Measurements from ENCODE around the gene INCA1. TPM values are rescaled to one million over a fixed set of nuclear protein-coding genes. Genes with fewer than 3 reads are reported as not detected.
A peak's percentile ranks its signal among the peaks of the same experiment; 100 is the strongest.

The INCA1 gene
- total RNA-seq, 2 experiments from 2014 or later: 0.82 TPM; not detected in 1

GRCh38 chr17:4947411-4948165 lies 49.7 kb downstream of the INCA1 start:
- BruUV-seq (replicated peaks): no TSS peak
- no peaks in the 10 kb centered on the region for H3K9me2 ChIP-seq (ENCODE audit: insufficient read depth, low read length)
- intact Hi-C loops (cut with micrococcal nuclease; ENCODE audit: unreplicated experiment): loop anchor here (1.0 to 10.0 kb wide), 2 partner anchors 50 to 247 kb away; partner anchors contain the start of genes INCA1, KIF1C and ZNF594
- H3K9me3 ChIP-seq (ENCODE audit: low read length): no peaks in the 10 kb centered on the region
- CTCF ChIA-PET (ENCODE audit: unreplicated experiment): interaction anchor here (0.7 kb wide), 1 partner anchor 20 kb away, joined by 3 read pairs; the partner anchor contains the start of gene SPAG7
- no peak overlapping the region for H2AFZ ChIP-seq (ENCODE audit: low read length)
- H3K4me1 ChIP-seq (ENCODE audit: insufficient read depth, low read length, poor library complexity, severe bottlenecking): peaks cover 63% of the 10 kb centered on the region
- H3K79me2 ChIP-seq (ENCODE audit: insufficient read depth, low read depth, low read length): peaks cover 53% of the 10 kb centered on the region
- H3K36me3 ChIP-seq (ENCODE audit: insufficient read depth, low read length): peaks cover 56% of the 10 kb centered on the region
- POLR2A ChIA-PET: interaction anchor here (0.5 to 0.8 kb wide), 4 partner anchors 20 to 479 kb away, joined by 3 to 4 read pairs (median 3); partner anchors contain the start of gene SPAG7
- H3K4me2 ChIP-seq (ENCODE audit: low read length): peak overlapping the region; percentile 97
- H3K4me3 ChIP-seq (ENCODE audit: low read depth, low read length, poor library complexity, severe bottlenecking): peak overlapping the region; percentile 100
- DNase-seq (ENCODE audit: low spot score): peak; percentile 77
- peaks cover 19% of the 10 kb centered on the region for H4K20me1 ChIP-seq (ENCODE audit: insufficient read depth, low read length)
- TF ChIP-seq CTCF (conservative IDR thresholded peaks at IDR 0.05; ENCODE audit: low read length): no peak
- TF ChIP-seq EZH2phosphoT487 (IDR thresholded peaks at IDR 0.05; ENCODE audit: borderline replicate concordance, low read depth, low read length): no peak
- peak overlapping the region; percentile 99 for H3K27ac ChIP-seq (ENCODE audit: low read depth, low read length, poor library complexity, severe bottlenecking)

GRCh38 chr17:4947010-4947410 lies 50.3 kb downstream of the INCA1 start:
- POLR2A ChIA-PET: interaction anchor here (0.7 to 1.5 kb wide), 3 partner anchors 20 to 157 kb away, joined by 3 to 4 read pairs (median 3); partner anchors contain the start of gene SPAG7
- BruUV-seq (replicated peaks): no TSS peak
- intact Hi-C loops (cut with micrococcal nuclease; ENCODE audit: unreplicated experiment): loop anchor here (10.0 kb wide), 1 partner anchor 248 kb away; the partner anchor contains the start of gene ZNF594
- no peaks in the 10 kb centered on the region for H3K9me3 ChIP-seq (ENCODE audit: low read length)
- peak overlapping the region; percentile 97 for H3K4me2 ChIP-seq (ENCODE audit: low read length)
- CTCF ChIA-PET (ENCODE audit: unreplicated experiment): no interaction called here
- H2AFZ ChIP-seq (ENCODE audit: low read length): no peak overlapping the region
- peaks cover 58% of the 10 kb centered on the region for H3K79me2 ChIP-seq (ENCODE audit: insufficient read depth, low read depth, low read length)
- H3K4me1 ChIP-seq (ENCODE audit: insufficient read depth, low read length, poor library complexity, severe bottlenecking): peaks cover 68% of the 10 kb centered on the region
- no peaks in the 10 kb centered on the region for H3K9me2 ChIP-seq (ENCODE audit: insufficient read depth, low read length)
- peaks cover 19% of the 10 kb centered on the region for H4K20me1 ChIP-seq (ENCODE audit: insufficient read depth, low read length)
- peak overlapping the region; percentile 99 for H3K27ac ChIP-seq (ENCODE audit: low read depth, low read length, poor library complexity, severe bottlenecking)
- H3K4me3 ChIP-seq (ENCODE audit: low read depth, low read length, poor library complexity, severe bottlenecking): peak overlapping the region; percentile 100
- no peak for DNase-seq (ENCODE audit: low spot score)
- peaks cover 62% of the 10 kb centered on the region for H3K36me3 ChIP-seq (ENCODE audit: insufficient read depth, low read length)
- TF ChIP-seq EZH2phosphoT487 (IDR thresholded peaks at IDR 0.05; ENCODE audit: borderline replicate concordance, low read depth, low read length) (no peak), CTCF (conservative IDR thresholded peaks at IDR 0.05; ENCODE audit: low read length) (no peak)

All from OCI-LY7 (cell line).